DND-41 (cell line): ENCODE results near the gene IL12B.
"Not testable (repeated sequence)": the region's sequence is repeated elsewhere in the genome, so short reads cannot be mapped to it uniquely, and the experiment has no call there.

Experiments used
- ATAC-seq: fragments of 200-7000 bp; cut with Tn5 transposase; 3 replicates; pipeline ENCODE4 v1.9.1; 2021; ENCODE audit warnings: low read depth; ENCODE audit not compliant: insufficient read depth
- DNase-seq: peaks from one replicate; pipeline ENCODE4 v3.0.0-alpha.2; 2020
- H2AFZ ChIP-seq: 2 replicates; pipeline ENCODE4 v1.6.0; 2012; ENCODE audit warnings: low read depth, low read length
- H3K27ac ChIP-seq: 2 replicates; pipeline ENCODE4 v1.5.1; 2012; ENCODE audit warnings: low read length, inconsistent platforms
- H3K27me3 ChIP-seq: fragments of 200-600 bp; sonication (generic); 2 replicates; pipeline ENCODE4 v1.6.0; 2012; ENCODE audit warnings: low read length, mild to moderate bottlenecking, inconsistent platforms; ENCODE audit not compliant: insufficient read depth, poor library complexity
- H3K36me3 ChIP-seq: 2 replicates; pipeline ENCODE4 v1.5.1; 2012; ENCODE audit warnings: low read length, inconsistent platforms; ENCODE audit not compliant: insufficient read depth
- H3K4me1 ChIP-seq: 2 replicates; pipeline ENCODE4 v1.5.1; 2012; ENCODE audit warnings: mild to moderate bottlenecking, low read length; ENCODE audit not compliant: insufficient read depth
- H3K4me2 ChIP-seq: 2 replicates; pipeline ENCODE4 v1.6.0; 2012; ENCODE audit warnings: mild to moderate bottlenecking, moderate library complexity, low read length, inconsistent platforms; ENCODE audit not compliant: insufficient read depth
- H3K4me3 ChIP-seq, 2 experiments: fragments of 200-600 bp in 1 of 2; shearing (Covaris generic) in 1 of 2; 2 replicates each; pipeline ENCODE4 v1.5.1; 2012 to 2016; ENCODE audit warnings: inconsistent platforms in 2 of 2, low read length in 2 of 2, mild to moderate bottlenecking in 2 of 2, low read depth in 1 of 2, moderate library complexity in 1 of 2
- H3K79me2 ChIP-seq: 2 replicates; pipeline ENCODE4 v1.6.0; 2012; ENCODE audit warnings: low read length, inconsistent platforms; ENCODE audit not compliant: insufficient read depth
- H3K9ac ChIP-seq: 2 replicates; pipeline ENCODE4 v1.6.0; 2012; ENCODE audit warnings: low read depth, mild to moderate bottlenecking, inconsistent platforms, low read length, moderate library complexity
- H3K9me3 ChIP-seq: 2 replicates; pipeline ENCODE4 v1.5.1; 2012; ENCODE audit warnings: low read length, moderate library complexity, mild to moderate bottlenecking, inconsistent platforms; ENCODE audit not compliant: insufficient read depth, severe bottlenecking
- H4K20me1 ChIP-seq: 2 replicates; pipeline ENCODE4 v1.6.0; 2012; ENCODE audit warnings: low read length; ENCODE audit not compliant: insufficient read depth
- EZH2 ChIP-seq: IDR thresholded peaks from 3 replicates; pipeline ENCODE4 v1.6.1; 2012; ENCODE audit warnings: borderline replicate concordance, low read depth, mild to moderate bottlenecking, moderate library complexity, low read length, inconsistent platforms; ENCODE audit not compliant: severe bottlenecking
- TF ChIP-seq, protein P1 (sequence below): IDR thresholded peaks from 2 replicates; pipeline ENCODE4 v1.5.1; 2012; ENCODE audit warnings: borderline replicate concordance, low read length, moderate library complexity, mild to moderate bottlenecking; ENCODE audit not compliant: poor library complexity, severe bottlenecking; ENCODE audit errors: extremely low read depth

Gene IL12B

DNA sequence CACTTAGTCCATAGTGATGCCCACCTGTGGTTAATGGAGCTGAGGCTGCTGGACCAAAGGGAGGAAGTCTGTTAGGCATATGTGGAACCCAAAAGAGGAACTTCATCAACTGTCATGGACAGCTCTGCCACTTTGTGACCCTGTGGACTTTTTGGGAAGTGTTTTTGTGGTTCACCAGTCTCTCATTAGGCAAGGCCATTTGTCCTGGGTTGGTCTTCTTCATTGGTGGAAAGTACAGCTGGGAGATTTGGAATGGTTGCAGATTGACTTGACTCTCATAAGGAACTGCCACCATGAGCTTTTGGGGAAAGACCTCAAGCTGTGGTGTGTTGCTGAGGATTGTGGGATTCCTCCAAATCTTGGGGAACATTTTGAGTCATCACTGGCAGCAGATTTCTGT is 31.9 kb upstream of the IL12B start:
- H3K79me2 ChIP-seq = no peaks in the 10 kb centered on the region
- no peak overlapping the region for H3K4me3 ChIP-seq
- ATAC-seq = no peak

DNA sequence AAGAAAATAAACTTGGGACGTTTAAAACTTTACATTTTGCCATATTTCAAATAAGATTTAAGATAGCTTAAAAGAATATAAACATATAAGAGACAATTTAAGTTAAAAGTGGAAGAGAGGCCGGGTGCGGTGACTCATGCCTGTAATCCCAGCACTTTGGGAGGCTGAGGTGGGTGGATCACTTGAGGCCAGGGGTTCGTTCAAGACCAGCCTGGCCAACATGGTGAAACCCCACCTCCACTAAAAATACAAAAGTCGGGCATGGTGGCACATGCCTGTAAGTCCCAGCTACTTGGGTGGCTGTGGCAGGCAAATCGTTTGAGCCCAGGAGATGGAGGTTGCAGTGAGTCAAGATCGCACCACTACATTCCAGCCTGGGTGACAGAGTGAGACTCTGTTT is 29.6 kb upstream of the IL12B start:
- H2AFZ ChIP-seq, ATAC-seq, H3K27ac ChIP-seq, H3K4me3 ChIP-seq, H3K79me2 ChIP-seq, H4K20me1 ChIP-seq, H3K9me3 ChIP-seq, H3K36me3 ChIP-seq, H3K4me2 ChIP-seq, H3K9ac ChIP-seq, H3K4me1 ChIP-seq, H3K27me3 ChIP-seq, DNase-seq: not testable (repeated sequence)

More for the DNA sequence above, 31.9 kb upstream of the IL12B start:
- no peaks in the 10 kb centered on the region for H3K27me3 ChIP-seq
- H3K4me1 ChIP-seq = no peaks in the 10 kb centered on the region; the same call in 1 of the 2 replicates
- no peak for DNase-seq
- no peaks in the 10 kb centered on the region for H3K36me3 ChIP-seq
- no peak for TF ChIP-seq EZH2
- TF ChIP-seq, protein P1, sequence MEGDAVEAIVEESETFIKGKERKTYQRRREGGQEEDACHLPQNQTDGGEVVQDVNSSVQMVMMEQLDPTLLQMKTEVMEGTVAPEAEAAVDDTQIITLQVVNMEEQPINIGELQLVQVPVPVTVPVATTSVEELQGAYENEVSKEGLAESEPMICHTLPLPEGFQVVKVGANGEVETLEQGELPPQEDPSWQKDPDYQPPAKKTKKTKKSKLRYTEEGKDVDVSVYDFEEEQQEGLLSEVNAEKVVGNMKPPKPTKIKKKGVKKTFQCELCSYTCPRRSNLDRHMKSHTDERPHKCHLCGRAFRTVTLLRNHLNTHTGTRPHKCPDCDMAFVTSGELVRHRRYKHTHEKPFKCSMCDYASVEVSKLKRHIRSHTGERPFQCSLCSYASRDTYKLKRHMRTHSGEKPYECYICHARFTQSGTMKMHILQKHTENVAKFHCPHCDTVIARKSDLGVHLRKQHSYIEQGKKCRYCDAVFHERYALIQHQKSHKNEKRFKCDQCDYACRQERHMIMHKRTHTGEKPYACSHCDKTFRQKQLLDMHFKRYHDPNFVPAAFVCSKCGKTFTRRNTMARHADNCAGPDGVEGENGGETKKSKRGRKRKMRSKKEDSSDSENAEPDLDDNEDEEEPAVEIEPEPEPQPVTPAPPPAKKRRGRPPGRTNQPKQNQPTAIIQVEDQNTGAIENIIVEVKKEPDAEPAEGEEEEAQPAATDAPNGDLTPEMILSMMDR = no peak
- H2AFZ ChIP-seq = no peak overlapping the region
- no peaks in the 10 kb centered on the region for H4K20me1 ChIP-seq
- H3K4me2 ChIP-seq = no peak overlapping the region
- H3K27ac ChIP-seq = no peak overlapping the region
- no peak overlapping the region for H3K9ac ChIP-seq
- H3K9me3 ChIP-seq = no peaks in the 10 kb centered on the region

DNA sequence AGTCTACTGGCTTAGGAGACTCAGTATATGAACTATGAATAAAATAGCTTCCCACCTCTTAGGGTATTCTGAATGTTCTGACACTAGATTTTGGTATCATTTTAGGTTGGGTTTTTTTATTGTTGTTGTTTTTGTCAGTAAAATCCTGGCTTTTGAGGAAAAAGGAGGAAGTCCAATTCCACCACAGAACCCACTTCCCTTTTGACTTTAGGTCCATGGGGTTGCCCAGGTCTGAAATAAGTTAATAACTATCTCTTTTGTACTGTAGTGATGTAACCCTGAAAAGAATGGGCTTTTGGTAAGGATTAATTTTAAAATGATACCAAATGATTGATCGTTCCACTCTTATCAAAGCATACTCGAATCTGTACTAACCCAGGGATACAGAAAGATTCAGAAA is 29.1 kb upstream of the IL12B start:
- Histone ChIP-seq H3K4me3 (no peak overlapping the region), H3K27me3 (no peaks in the 10 kb centered on the region), H3K4me2 (no peak overlapping the region), H3K79me2 (no peaks in the 10 kb centered on the region), H3K36me3 (no peaks in the 10 kb centered on the region), H3K27ac (no peak overlapping the region), H3K4me1 (no peaks in the 10 kb centered on the region; the same call in 1 of the 2 replicates), H3K9me3 (no peaks in the 10 kb centered on the region), H2AFZ (no peak overlapping the region), H4K20me1 (no peaks in the 10 kb centered on the region), H3K9ac (no peak overlapping the region)
- DNase-seq (no peak), ATAC-seq (no peak)
- TF ChIP-seq, protein P1 = no peak
- no peak for TF ChIP-seq EZH2

DNA sequence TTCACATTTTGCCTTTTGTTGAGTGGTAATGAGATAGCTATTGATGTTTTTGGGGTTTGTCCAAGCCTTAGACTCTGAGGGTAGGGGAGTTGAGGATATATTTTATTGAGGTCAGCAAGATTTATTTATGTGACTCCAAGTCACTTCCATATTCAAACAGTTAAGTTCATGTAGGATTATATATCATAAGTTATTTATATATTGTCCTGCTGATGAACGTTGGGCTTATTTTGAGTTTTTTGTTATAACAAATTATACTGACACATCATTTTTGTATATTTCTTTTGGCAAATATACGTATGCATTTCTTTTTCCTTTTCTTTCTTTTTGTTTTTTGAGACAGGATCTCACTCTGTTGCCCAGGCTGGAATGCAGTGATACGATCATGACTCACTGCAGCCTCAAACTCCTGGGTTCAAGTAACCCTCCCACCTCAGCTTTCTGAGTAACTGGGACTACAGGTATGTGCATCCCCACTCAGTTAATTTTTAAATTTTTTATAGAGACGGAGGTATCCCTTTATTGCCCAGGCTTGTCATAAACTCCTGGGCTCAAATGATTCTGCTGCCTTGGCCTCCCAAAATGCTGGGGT is 23.5 kb upstream of the IL12B start:
- ATAC-seq (no peak), DNase-seq (no peak)
- no peak overlapping the region for H3K9ac ChIP-seq
- H3K27me3 ChIP-seq = no peaks in the 10 kb centered on the region
- H3K27ac ChIP-seq = no peak overlapping the region
- H3K79me2 ChIP-seq = no peaks in the 10 kb centered on the region
- no peak overlapping the region for H3K4me3 ChIP-seq
- TF ChIP-seq, protein P1 = no peak
- no peak for TF ChIP-seq EZH2
- no peak overlapping the region for H3K4me2 ChIP-seq
- no peaks in the 10 kb centered on the region for H3K36me3 ChIP-seq
- H4K20me1 ChIP-seq = no peaks in the 10 kb centered on the region
- peaks cover 8% of the 10 kb centered on the region; the same call in 1 of the 2 replicates for H3K4me1 ChIP-seq
- H2AFZ ChIP-seq = no peak overlapping the region
- no peaks in the 10 kb centered on the region for H3K9me3 ChIP-seq

DNA sequence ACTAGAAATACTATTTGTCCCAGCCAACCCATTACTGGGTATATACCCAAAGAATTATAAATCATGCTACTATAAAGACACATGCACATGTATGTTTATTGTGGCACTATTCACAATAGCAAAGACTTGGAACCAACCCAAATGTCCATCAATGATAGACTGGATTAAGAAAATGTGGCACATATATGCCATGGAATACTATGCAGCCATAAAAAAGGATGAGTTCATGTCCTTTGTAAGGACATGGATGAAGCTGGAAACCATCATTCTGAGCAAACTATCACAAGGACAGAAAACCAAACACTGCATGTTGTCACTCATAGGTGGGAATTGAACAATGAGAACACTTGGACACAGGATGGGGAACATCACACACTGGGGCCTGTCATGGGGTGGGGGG is 20.4 kb upstream of the IL12B start:
- H3K27ac ChIP-seq = not testable (repeated sequence)

DNA sequence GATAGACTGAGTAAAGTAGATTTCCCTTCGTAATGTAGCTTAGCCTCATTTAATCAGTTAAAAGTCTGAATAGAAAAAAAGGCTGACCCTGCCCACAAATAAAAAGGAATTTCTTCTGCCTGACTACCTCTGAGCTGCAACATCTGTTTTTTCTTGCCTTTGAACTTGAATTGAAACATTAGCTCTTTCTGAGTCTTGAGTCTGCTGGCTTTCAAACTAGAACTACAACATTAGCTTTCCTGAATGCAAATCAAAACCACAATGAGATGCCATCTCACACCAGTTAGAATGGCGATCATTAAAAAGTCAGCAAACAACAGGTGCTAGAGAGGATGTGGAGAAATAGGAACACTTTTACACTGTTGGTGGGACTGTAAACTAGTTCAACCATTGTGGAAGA is 19.9 kb upstream of the IL12B start:
- H3K9ac ChIP-seq, H3K36me3 ChIP-seq, H3K27me3 ChIP-seq, H3K79me2 ChIP-seq, H2AFZ ChIP-seq, H3K27ac ChIP-seq, DNase-seq, H3K4me2 ChIP-seq, H3K9me3 ChIP-seq, H3K4me1 ChIP-seq, H4K20me1 ChIP-seq, H3K4me3 ChIP-seq: not testable (repeated sequence)
- ATAC-seq = peak; percentile 67

More for the DNA sequence above, 20.4 kb upstream of the IL12B start:
- not testable (repeated sequence) for H3K9me3 ChIP-seq, H3K4me2 ChIP-seq, H3K36me3 ChIP-seq, DNase-seq, H2AFZ ChIP-seq, H3K4me3 ChIP-seq, H3K4me1 ChIP-seq, H4K20me1 ChIP-seq, H3K79me2 ChIP-seq, H3K9ac ChIP-seq, H3K27me3 ChIP-seq, ATAC-seq
